OCI-LY7 (cell line): ENCODE data around the gene TEAD2. TPM values are rescaled to one million over a fixed set of nuclear protein-coding genes. Genes with fewer than 3 reads are reported as not detected.

Experiments used
- BruUV-seq: library from RNA; stranded (reverse); fragments of 400-500 nt; replicated peaks from 2 replicates; lab custom pipeline; 2021; lab: Mats Ljungman, UMichigan
- CTCF ChIA-PET: fragments of 300-600 bp; sonication (Branson Sonifier 250); formaldehyde crosslinking; loops from one replicate; lab custom pipeline; 2022; ENCODE audit warnings: antibody characterized with exemption; ENCODE audit not compliant: unreplicated experiment; lab: Charles Lee
- POLR2A ChIA-PET: fragments of 300-600 bp; sonication (Branson Sonifier 250); formaldehyde crosslinking; loops from one replicate; lab custom pipeline; 2022; ENCODE audit warnings: antibody characterized with exemption; lab: Charles Lee
- DNase-seq: peaks from one replicate; pipeline ENCODE4 v3.0.0-alpha.2; 2015; ENCODE audit warnings: low spot score
- H2AFZ ChIP-seq: fragments of 200-600 bp; sonication (generic), shearing (Covaris generic); 2 replicates; pipeline ENCODE4 v1.6.1; 2014; ENCODE audit warnings: mild to moderate bottlenecking, antibody characterized with exemption, low read length, moderate library complexity
- H3K27ac ChIP-seq: fragments of 200-600 bp; sonication (generic); 2 replicates; pipeline ENCODE4 v1.5.1; 2014; ENCODE audit warnings: mixed run types, low read depth, mild to moderate bottlenecking, moderate library complexity, low read length, inconsistent platforms; ENCODE audit not compliant: poor library complexity, severe bottlenecking
- H3K36me3 ChIP-seq: fragments of 200-600 bp; sonication (generic); 2 replicates; pipeline ENCODE4 v1.6.1; 2014; ENCODE audit warnings: mild to moderate bottlenecking, antibody characterized with exemption, low read length, moderate library complexity, mixed read lengths; ENCODE audit not compliant: insufficient read depth
- H3K4me1 ChIP-seq: fragments of 200-600 bp; sonication (generic); 2 replicates; pipeline ENCODE4 v1.5.1; 2014; ENCODE audit warnings: mild to moderate bottlenecking, low read length; ENCODE audit not compliant: insufficient read depth, poor library complexity, severe bottlenecking
- H3K4me2 ChIP-seq: fragments of 200-600 bp; sonication (generic); 2 replicates; pipeline ENCODE4 v1.6.1; 2014; ENCODE audit warnings: mild to moderate bottlenecking, low read length
- H3K4me3 ChIP-seq: fragments of 200-600 bp; sonication (generic); 2 replicates; pipeline ENCODE4 v1.5.1; 2014; ENCODE audit warnings: mild to moderate bottlenecking, low read depth, low read length; ENCODE audit not compliant: poor library complexity, severe bottlenecking
- H3K79me2 ChIP-seq: fragments of 200-600 bp; sonication (generic); 2 replicates; pipeline ENCODE4 v1.6.1; 2016; ENCODE audit warnings: low read depth, mild to moderate bottlenecking, low read length, moderate library complexity, mixed read lengths; ENCODE audit not compliant: insufficient read depth
- H3K9me2 ChIP-seq: fragments of 200-600 bp; sonication (generic); 2 replicates; pipeline ENCODE4 v1.6.1; 2016; ENCODE audit warnings: mild to moderate bottlenecking, low read length, mixed read lengths; ENCODE audit not compliant: insufficient read depth
- H3K9me3 ChIP-seq: fragments of 200-600 bp; sonication (generic); 2 replicates; pipeline ENCODE4 v1.6.1; 2014; ENCODE audit warnings: mild to moderate bottlenecking, mixed run types, low read length, mixed read lengths
- H4K20me1 ChIP-seq: fragments of 200-600 bp; sonication (generic); 2 replicates; pipeline ENCODE4 v1.6.1; 2014; ENCODE audit warnings: mild to moderate bottlenecking, antibody characterized with exemption, low read length, moderate library complexity, mixed read lengths; ENCODE audit not compliant: insufficient read depth
- EZH2phosphoT487 ChIP-seq: fragments of 200-600 bp; sonication (generic); IDR thresholded peaks from 2 replicates; pipeline ENCODE4 v1.6.1; 2018; ENCODE audit warnings: low read depth, borderline replicate concordance, mild to moderate bottlenecking, mixed run types, antibody characterized with exemption, low read length, moderate library complexity, mixed read lengths
- intact Hi-C: fragments of 100-400 bp; cut with micrococcal nuclease; formaldehyde crosslinking; loops from one replicate; pipeline ENCODE4 v1.10.0; 2022; ENCODE audit not compliant: unreplicated experiment
- total RNA-seq, 2 experiments: library from RNA; depleted of rRNA in 1 of 2; stranded (reverse); fragments of >200 nt in 1 of 2; shearing (Covaris generic) in 1 of 2; gene quantifications; 2 replicates each; pipeline ENCODE4 v1.2.3, GENCODE V29; 2014 to 2022
- TF ChIP-seq, protein P1 (sequence below): fragments of 200-600 bp; sonication (generic); conservative IDR thresholded peaks from 2 replicates; pipeline ENCODE4 v1.5.1; 2014; ENCODE audit warnings: mild to moderate bottlenecking, antibody characterized with exemption, low read length, moderate library complexity, mixed read lengths

The TEAD2 gene
- total RNA-seq, 2 experiments from 2014 or later = 4.9 to 5.3 TPM

DNA sequence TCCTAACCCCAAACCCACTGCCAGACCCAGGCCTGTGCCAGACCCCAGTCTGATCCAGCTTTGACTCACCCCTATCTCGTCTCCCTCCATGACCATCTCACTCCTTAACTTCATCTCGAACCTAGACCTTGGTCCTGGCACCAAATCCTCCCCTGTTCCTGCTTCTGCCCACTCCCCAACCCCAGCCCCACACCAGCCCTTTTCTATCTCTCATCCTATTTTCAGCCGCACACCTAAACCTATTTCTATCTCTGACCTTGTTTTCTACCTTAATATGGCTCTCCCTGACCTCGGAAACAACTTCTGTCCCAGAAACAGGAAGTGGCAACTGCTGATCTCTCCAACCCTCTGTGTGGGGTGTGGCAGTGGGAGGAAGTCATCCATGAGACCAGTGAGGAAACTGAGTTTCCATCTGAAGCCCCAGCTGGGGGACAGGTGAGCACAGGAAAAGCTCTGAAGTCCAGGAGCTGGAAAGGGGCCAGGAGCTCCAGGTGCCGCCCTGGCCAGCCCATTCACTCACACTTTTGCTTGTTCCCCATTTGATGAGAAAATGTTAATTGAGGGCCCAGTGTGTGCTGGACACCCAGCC lies 47.3 kb upstream of the TEAD2 start:
- Histone ChIP-seq H3K9me3 (no peaks in the 10 kb centered on the region), H4K20me1 (no peaks in the 10 kb centered on the region), H3K4me3 (peak overlapping the region; percentile 54), H2AFZ (peak overlapping the region; percentile 7; the same call in 1 of the 2 replicates), H3K9me2 (no peaks in the 10 kb centered on the region), H3K36me3 (no peaks in the 10 kb centered on the region), H3K27ac (peak overlapping the region; percentile 79), H3K79me2 (no peaks in the 10 kb centered on the region), H3K4me1 (peaks cover 74% of the 10 kb centered on the region), H3K4me2 (peak overlapping the region; percentile 68)
- ChIA-PET POLR2A (interaction anchor here (0.6 to 1.2 kb wide), 3 partner anchors 8 to 87 kb away, joined by 3 to 5 read pairs (median 3); no protein-coding TSS in a partner anchor), CTCF (interaction anchor here (0.6 to 1.1 kb wide), 2 partner anchors 18 to 108 kb away, joined by 3 to 4 read pairs; no protein-coding TSS in a partner anchor)
- BruUV-seq = no TSS peak
- no peak for TF ChIP-seq EZH2phosphoT487
- intact Hi-C loops = no loop called here
- DNase-seq = peak; percentile 82

DNA sequence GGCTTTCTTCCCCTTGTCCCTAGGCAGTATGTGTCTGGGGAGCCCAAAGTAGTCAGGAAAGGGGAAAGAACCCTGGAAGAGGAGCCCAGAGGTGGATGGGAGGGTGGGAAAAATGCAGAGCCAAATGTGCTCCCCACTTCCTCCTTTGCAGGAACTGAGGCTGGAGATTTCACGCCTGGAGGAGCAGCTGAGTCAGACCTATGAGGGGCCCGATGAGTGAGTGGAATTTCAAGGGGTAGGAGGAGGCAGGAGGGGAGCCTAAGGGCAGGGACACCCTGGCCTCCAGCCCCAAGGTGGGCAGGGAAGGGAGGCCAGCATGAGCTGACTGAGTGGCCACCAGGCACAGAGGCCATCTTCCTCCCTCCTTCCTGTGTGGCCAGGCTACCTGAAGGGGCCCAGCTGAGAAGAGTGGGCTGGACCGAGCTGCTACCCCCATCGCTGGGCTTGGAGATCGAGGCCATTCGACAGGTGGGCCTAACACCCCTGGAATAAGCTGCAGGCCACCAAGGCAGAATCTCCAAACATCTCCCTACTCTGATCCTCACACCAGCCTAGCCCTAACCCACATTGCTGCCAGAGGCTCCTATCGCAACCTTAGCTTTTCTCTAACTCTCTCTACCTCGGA lies 46.7 kb upstream of the TEAD2 start:
- Histone ChIP-seq H4K20me1 (no peaks in the 10 kb centered on the region), H3K4me3 (peak overlapping the region; percentile 54), H3K36me3 (no peaks in the 10 kb centered on the region), H3K4me1 (peaks cover 80% of the 10 kb centered on the region), H3K9me3 (no peaks in the 10 kb centered on the region), H3K9me2 (no peaks in the 10 kb centered on the region), H3K4me2 (peak overlapping the region; percentile 68), H3K79me2 (no peaks in the 10 kb centered on the region), H3K27ac (peak overlapping the region; percentile 79), H2AFZ (peak overlapping the region; percentile 7; the same call in 1 of the 2 replicates)
- intact Hi-C loops = no loop called here
- BruUV-seq = no TSS peak
- ChIA-PET POLR2A (interaction anchor here (0.6 to 1.2 kb wide), 3 partner anchors 8 to 87 kb away, joined by 3 to 5 read pairs (median 3); no protein-coding TSS in a partner anchor), CTCF (interaction anchor here (0.6 to 1.1 kb wide), 2 partner anchors 18 to 107 kb away, joined by 3 to 4 read pairs; no protein-coding TSS in a partner anchor)
- peak; percentile 44 for DNase-seq
- no peak for TF ChIP-seq EZH2phosphoT487
- TF ChIP-seq, protein P1, sequence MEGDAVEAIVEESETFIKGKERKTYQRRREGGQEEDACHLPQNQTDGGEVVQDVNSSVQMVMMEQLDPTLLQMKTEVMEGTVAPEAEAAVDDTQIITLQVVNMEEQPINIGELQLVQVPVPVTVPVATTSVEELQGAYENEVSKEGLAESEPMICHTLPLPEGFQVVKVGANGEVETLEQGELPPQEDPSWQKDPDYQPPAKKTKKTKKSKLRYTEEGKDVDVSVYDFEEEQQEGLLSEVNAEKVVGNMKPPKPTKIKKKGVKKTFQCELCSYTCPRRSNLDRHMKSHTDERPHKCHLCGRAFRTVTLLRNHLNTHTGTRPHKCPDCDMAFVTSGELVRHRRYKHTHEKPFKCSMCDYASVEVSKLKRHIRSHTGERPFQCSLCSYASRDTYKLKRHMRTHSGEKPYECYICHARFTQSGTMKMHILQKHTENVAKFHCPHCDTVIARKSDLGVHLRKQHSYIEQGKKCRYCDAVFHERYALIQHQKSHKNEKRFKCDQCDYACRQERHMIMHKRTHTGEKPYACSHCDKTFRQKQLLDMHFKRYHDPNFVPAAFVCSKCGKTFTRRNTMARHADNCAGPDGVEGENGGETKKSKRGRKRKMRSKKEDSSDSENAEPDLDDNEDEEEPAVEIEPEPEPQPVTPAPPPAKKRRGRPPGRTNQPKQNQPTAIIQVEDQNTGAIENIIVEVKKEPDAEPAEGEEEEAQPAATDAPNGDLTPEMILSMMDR = no peak

DNA sequence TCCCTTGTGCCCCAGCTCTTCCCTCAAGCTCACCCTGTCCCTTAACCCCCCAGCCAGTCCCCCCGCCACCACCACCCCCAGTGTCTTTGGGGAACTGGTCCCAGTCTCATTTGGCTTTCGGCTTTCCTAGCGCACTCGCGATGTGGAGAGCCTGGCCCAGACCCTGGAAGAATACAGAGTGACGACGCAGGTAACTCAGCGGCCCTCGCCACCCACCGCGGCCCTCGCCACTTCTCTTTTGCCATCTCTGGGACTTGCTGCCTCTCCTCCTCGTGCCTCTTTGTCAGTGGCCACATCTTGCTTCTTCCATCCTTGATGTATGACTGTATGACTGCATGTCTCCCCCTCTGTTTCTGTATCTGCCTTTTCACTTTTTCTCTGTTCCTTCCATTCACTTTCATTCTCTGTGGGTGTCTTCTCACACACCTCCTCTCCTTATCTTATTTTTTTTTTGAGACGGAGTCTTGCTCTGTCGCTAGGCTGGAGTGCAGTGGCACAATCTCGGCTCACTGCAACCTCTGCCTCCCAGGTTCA lies 45.3 kb upstream of the TEAD2 start:
- Histone ChIP-seq H3K4me1 (peaks cover 94% of the 10 kb centered on the region), H3K9me2 (no peaks in the 10 kb centered on the region), H4K20me1 (no peaks in the 10 kb centered on the region), H3K79me2 (no peaks in the 10 kb centered on the region), H3K36me3 (no peaks in the 10 kb centered on the region), H3K27ac (peak overlapping the region; percentile 79), H3K9me3 (no peaks in the 10 kb centered on the region), H3K4me3 (no peak overlapping the region), H2AFZ (no peak overlapping the region), H3K4me2 (peak overlapping the region; percentile 68)
- intact Hi-C loops = no loop called here
- CTCF ChIA-PET = no interaction called here
- no peak for DNase-seq
- TF ChIP-seq, protein P1 = no peak
- TF ChIP-seq EZH2phosphoT487 = no peak
- POLR2A ChIA-PET = no interaction called here
- BruUV-seq = no TSS peak
